Hepatocyte (in vitro differentiated cells): ENCODE results near the gene HAUS7. TPM values are rescaled to one million over a fixed set of nuclear protein-coding genes. Genes with fewer than 3 reads are reported as not detected.

Experiments used
- DNase-seq: peaks from one replicate; pipeline ENCODE4 v3.0.0-alpha.2; 2016; ENCODE audit warnings: low spot score
- H2AFZ ChIP-seq: fragments of 200-600 bp; sonication (generic); 2 replicates; pipeline ENCODE4 v1.6.0; 2016; ENCODE audit warnings: antibody characterized with exemption, mild to moderate bottlenecking
- H3K27ac ChIP-seq: fragments of 200-600 bp; sonication (generic); 2 replicates; pipeline ENCODE4 v1.5.1; 2016; ENCODE audit warnings: mild to moderate bottlenecking
- H3K27me3 ChIP-seq: fragments of 200-600 bp; sonication (generic); 2 replicates; pipeline ENCODE4 v1.6.1; 2016
- H3K36me3 ChIP-seq: fragments of 200-600 bp; sonication (generic); replicated peaks from 2 replicates; pipeline ENCODE4 v1.5.1; 2016; ENCODE audit warnings: low read depth; ENCODE audit not compliant: insufficient read depth
- H3K4me1 ChIP-seq: fragments of 200-600 bp; sonication (generic); 2 replicates; pipeline ENCODE4 v1.5.1; 2016; ENCODE audit warnings: mild to moderate bottlenecking, moderate library complexity; ENCODE audit not compliant: insufficient read depth
- H3K4me2 ChIP-seq: fragments of 200-600 bp; sonication (generic); 2 replicates; pipeline ENCODE4 v1.6.0; 2016
- H3K4me3 ChIP-seq: fragments of 200-600 bp; sonication (generic); 2 replicates; pipeline ENCODE4 v1.5.1; 2016; ENCODE audit warnings: mild to moderate bottlenecking
- H3K79me2 ChIP-seq: fragments of 200-600 bp; sonication (generic); 2 replicates; pipeline ENCODE4 v1.6.0; 2017; ENCODE audit warnings: mild to moderate bottlenecking
- H3K9me2 ChIP-seq: fragments of 200-600 bp; sonication (generic); replicated peaks from 2 replicates; pipeline ENCODE4 v1.6.0; 2017; ENCODE audit warnings: mild to moderate bottlenecking; ENCODE audit not compliant: insufficient read depth
- H3K9me3 ChIP-seq: fragments of 200-600 bp; sonication (generic); 2 replicates; pipeline ENCODE4 v1.5.1; 2016; ENCODE audit warnings: low read depth, mild to moderate bottlenecking
- H4K20me1 ChIP-seq: fragments of 200-600 bp; sonication (generic); 2 replicates; pipeline ENCODE4 v1.6.0; 2016; ENCODE audit warnings: mild to moderate bottlenecking; ENCODE audit not compliant: insufficient read depth, poor library complexity, severe bottlenecking
- EZH2 ChIP-seq: fragments of 200-600 bp; sonication (generic); IDR thresholded peaks from 2 replicates; pipeline ENCODE4 v1.6.1; 2016; ENCODE audit warnings: antibody characterized with exemption, mild to moderate bottlenecking, borderline replicate concordance
- EZH2phosphoT487 ChIP-seq: fragments of 200-600 bp; sonication (generic); IDR thresholded peaks from one replicate; pipeline ENCODE4 v1.6.1; 2018; ENCODE audit warnings: antibody characterized with exemption, mild to moderate bottlenecking, low read depth, moderate library complexity; ENCODE audit not compliant: unreplicated experiment, severe bottlenecking
- WGBS: methylation state at CpG from one replicate; pipeline ENCODE4 v1.1.6; 2016; ENCODE audit warnings: low lambda C conversion rate; ENCODE audit errors: missing lambda C conversion rate; 5-methylcytosine and 5-hydroxymethylcytosine counted together
- polyA plus RNA-seq: library from polyadenylated mRNA; unstranded; fragments of >200 nt; fragmentation: Nextera tagmentation; extraction: Ambion mirVana; gene quantifications from 2 replicates; pipeline ENCODE4 v1.2.1, GENCODE V29; 2016
- total RNA-seq: library from RNA; depleted of rRNA; stranded (reverse); fragments of >200 nt; gene quantifications from 2 replicates; pipeline ENCODE4 v1.2.3, GENCODE V29; 2014
- TF ChIP-seq, protein P1 (sequence below): fragments of 200-600 bp; sonication (generic); IDR thresholded peaks from 2 replicates; pipeline ENCODE4 v1.5.1; 2016; ENCODE audit warnings: antibody characterized with exemption, mild to moderate bottlenecking; ENCODE audit not compliant: poor library complexity

Gene HAUS7
- total and polyA plus RNA-seq, 2 experiments from 2014 or later = 17.5 to 23.1 TPM

DNA sequence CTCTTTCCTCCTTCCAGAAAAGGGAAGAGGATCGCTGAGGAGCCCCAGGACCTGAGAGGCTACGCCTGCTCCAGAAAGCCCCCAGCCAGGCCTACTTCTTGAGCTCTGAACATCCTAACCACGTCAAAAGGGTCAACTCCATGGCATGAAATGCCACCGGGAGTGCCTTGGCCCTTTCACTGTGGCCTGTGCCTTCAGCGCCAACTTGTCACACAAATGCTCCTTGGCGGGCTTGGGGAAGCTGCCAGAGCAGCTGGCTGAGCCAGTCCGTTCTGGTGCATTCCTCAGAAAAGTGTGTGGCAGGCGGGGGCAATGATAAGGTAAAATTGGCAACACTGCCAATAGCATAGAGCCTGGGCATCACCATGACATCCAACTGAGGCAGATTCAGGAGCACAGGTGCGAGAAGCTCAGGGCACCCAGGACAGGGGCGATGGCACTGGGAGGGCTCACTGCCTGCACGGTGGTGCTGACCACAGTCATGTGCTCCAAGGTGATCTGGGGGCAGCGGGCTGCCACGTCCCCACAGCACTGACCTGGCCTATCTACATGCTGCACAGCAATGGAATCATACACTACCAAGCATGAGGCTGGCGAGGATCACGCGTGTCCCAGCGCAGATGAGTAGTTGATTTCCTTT is 12.4 kb downstream of the HAUS7 start:
- Histone ChIP-seq H2AFZ (no peak overlapping the region), H3K4me1 (no peaks in the 10 kb centered on the region), H3K9me2 (no peaks in the 10 kb centered on the region), H3K36me3 (no peaks in the 10 kb centered on the region), H3K4me3 (no peak overlapping the region), H3K27me3 (no peaks in the 10 kb centered on the region), H3K79me2 (no peaks in the 10 kb centered on the region), H3K9me3 (no peaks in the 10 kb centered on the region), H4K20me1 (no peaks in the 10 kb centered on the region), H3K4me2 (no peak overlapping the region), H3K27ac (no peak overlapping the region)
- no peak for DNase-seq
- no peak for TF ChIP-seq EZH2
- TF ChIP-seq, protein P1, sequence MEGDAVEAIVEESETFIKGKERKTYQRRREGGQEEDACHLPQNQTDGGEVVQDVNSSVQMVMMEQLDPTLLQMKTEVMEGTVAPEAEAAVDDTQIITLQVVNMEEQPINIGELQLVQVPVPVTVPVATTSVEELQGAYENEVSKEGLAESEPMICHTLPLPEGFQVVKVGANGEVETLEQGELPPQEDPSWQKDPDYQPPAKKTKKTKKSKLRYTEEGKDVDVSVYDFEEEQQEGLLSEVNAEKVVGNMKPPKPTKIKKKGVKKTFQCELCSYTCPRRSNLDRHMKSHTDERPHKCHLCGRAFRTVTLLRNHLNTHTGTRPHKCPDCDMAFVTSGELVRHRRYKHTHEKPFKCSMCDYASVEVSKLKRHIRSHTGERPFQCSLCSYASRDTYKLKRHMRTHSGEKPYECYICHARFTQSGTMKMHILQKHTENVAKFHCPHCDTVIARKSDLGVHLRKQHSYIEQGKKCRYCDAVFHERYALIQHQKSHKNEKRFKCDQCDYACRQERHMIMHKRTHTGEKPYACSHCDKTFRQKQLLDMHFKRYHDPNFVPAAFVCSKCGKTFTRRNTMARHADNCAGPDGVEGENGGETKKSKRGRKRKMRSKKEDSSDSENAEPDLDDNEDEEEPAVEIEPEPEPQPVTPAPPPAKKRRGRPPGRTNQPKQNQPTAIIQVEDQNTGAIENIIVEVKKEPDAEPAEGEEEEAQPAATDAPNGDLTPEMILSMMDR = no peak
- no peak for TF ChIP-seq EZH2phosphoT487
- WGBS = 89% methylated on average over 17 of the region's 17 CpGs

DNA sequence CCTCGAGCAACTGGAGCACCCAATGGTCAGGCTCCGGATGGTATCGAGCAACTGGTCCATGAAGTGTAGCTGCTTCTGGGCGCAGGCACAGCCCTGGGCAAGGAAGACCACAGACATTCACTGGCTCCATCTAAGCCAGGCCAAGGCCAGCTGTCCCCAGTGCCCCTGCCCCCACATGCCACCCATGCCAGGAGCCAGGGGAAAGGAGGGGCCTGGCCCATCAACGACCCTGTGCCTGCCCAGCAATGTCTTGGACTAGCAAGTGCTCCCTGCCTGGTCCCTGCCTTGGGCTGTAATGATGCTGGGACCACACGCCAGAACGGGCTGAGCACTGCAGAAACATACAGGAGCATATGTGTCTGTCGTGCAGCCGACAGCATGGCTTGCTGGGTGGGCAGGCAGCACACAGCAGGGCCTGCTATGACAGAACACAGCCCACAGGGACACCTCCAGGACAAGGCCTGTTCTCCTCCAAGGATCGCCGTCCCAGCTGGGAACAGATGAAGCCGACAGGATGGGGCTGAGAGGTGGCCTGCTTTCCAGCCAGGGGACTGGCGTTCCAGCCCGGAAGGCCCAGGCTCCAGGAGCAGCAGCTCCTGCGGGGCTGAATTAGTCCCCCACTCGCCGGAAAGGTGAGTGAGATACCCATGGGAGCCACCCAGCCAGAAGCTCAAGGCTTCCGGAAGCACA is 13.1 kb downstream of the HAUS7 start:
- Histone ChIP-seq H3K4me1 (no peaks in the 10 kb centered on the region), H3K9me2 (no peaks in the 10 kb centered on the region), H3K4me2 (no peak overlapping the region), H2AFZ (no peak overlapping the region), H3K27me3 (no peaks in the 10 kb centered on the region), H3K36me3 (no peaks in the 10 kb centered on the region), H3K27ac (no peak overlapping the region), H4K20me1 (no peaks in the 10 kb centered on the region), H3K4me3 (no peak overlapping the region), H3K79me2 (no peaks in the 10 kb centered on the region), H3K9me3 (no peaks in the 10 kb centered on the region)
- 88% methylated on average over 18 of the region's 18 CpGs for WGBS
- no peak for DNase-seq
- TF ChIP-seq, protein P1 = no peak
- no peak for TF ChIP-seq EZH2phosphoT487

DNA sequence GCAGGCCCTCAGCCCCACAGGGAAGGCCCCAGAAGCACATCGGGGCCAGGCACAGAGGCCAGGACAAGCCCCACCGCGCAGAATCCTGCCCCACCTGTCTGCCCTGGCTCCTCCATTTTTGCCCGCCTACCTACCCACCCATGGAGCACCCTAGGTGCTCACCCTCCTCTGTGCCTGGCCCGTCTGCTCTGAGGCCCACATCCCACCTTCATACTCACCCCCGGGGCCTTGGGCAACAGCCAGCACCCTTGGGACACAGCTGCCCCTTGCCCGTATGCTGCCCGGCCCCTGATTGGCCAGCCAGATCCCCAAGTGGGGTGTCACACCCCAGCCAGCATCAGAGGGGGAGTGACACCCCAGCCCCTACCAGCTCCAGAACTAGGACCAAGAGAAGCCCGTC is 13.7 kb downstream of the HAUS7 start:
- H3K27me3 ChIP-seq = no peaks in the 10 kb centered on the region
- no peak for TF ChIP-seq EZH2phosphoT487
- TF ChIP-seq EZH2 = no peak
- TF ChIP-seq, protein P1 = no peak
- H3K4me3 ChIP-seq = no peak overlapping the region
- no peaks in the 10 kb centered on the region for H3K36me3 ChIP-seq
- H2AFZ ChIP-seq = no peak overlapping the region
- H3K4me2 ChIP-seq = no peak overlapping the region
- DNase-seq = no peak
- no peaks in the 10 kb centered on the region for H3K9me3 ChIP-seq
- no peaks in the 10 kb centered on the region for H4K20me1 ChIP-seq
- no peaks in the 10 kb centered on the region for H3K9me2 ChIP-seq
- no peak overlapping the region for H3K27ac ChIP-seq
- WGBS = 95% methylated on average over 9 of the region's 9 CpGs
- H3K79me2 ChIP-seq = no peaks in the 10 kb centered on the region
- no peaks in the 10 kb centered on the region for H3K4me1 ChIP-seq
